Mesendoderm (in vitro differentiated cells): ENCODE results near the gene SIAH3. TPM values are rescaled to one million over a fixed set of nuclear protein-coding genes. Genes with fewer than 3 reads are reported as not detected.

Source experiments
- DNase-seq: peaks from one replicate; pipeline ENCODE4 v3.0.0; 2013
- H2AK5ac ChIP-seq: 2 replicates; pipeline ENCODE4 v1.6.1; 2013; ENCODE audit warnings: low read length, inconsistent platforms
- H2BK120ac ChIP-seq: 2 replicates; pipeline ENCODE4 v1.6.1; 2013; ENCODE audit warnings: low read depth, mild to moderate bottlenecking, low read length, moderate library complexity, mixed read lengths
- H2BK15ac ChIP-seq: replicated peaks from 2 replicates; pipeline ENCODE4 v1.6.1; 2013; ENCODE audit warnings: low read depth, mild to moderate bottlenecking, moderate library complexity
- H2BK5ac ChIP-seq: 2 replicates; pipeline ENCODE4 v1.6.1; 2013; ENCODE audit warnings: low read length, inconsistent platforms
- H3K18ac ChIP-seq: 2 replicates; pipeline ENCODE4 v1.6.1; 2013; ENCODE audit warnings: mild to moderate bottlenecking, low read length, mixed read lengths
- H3K23ac ChIP-seq: one replicate; pipeline ENCODE4 v1.6.1; 2013; ENCODE audit warnings: low read length
- H3K27ac ChIP-seq: 2 replicates; pipeline ENCODE4 v1.5.1; 2013; ENCODE audit warnings: low read depth, mild to moderate bottlenecking, inconsistent platforms, low read length, moderate library complexity
- H3K27me3 ChIP-seq: 2 replicates; pipeline ENCODE4 v1.6.1; 2013; ENCODE audit warnings: low read length, control low read depth, mild to moderate bottlenecking, inconsistent platforms; ENCODE audit not compliant: insufficient read depth, poor library complexity
- H3K36me3 ChIP-seq: 2 replicates; pipeline ENCODE4 v1.6.1; 2013; ENCODE audit warnings: low read length, inconsistent platforms; ENCODE audit not compliant: control insufficient read depth, insufficient read depth
- H3K4ac ChIP-seq: one replicate; pipeline ENCODE4 v1.6.1; 2013; ENCODE audit warnings: low read depth, mild to moderate bottlenecking, low read length, moderate library complexity
- H3K4me1 ChIP-seq: 2 replicates; pipeline ENCODE4 v1.6.1; 2013; ENCODE audit warnings: low read depth, low read length, inconsistent platforms; ENCODE audit not compliant: control insufficient read depth
- H3K4me2 ChIP-seq: 2 replicates; pipeline ENCODE4 v1.6.1; 2013; ENCODE audit warnings: low read length
- H3K4me3 ChIP-seq: 2 replicates; pipeline ENCODE4 v1.5.1; 2013; ENCODE audit warnings: mild to moderate bottlenecking, low read length
- H3K56ac ChIP-seq: one replicate; pipeline ENCODE4 v1.6.1; 2013; ENCODE audit warnings: low read length
- H3K79me1 ChIP-seq: 2 replicates; pipeline ENCODE4 v1.6.1; 2013; ENCODE audit warnings: low read length, inconsistent platforms
- H3K79me2 ChIP-seq: 2 replicates; pipeline ENCODE4 v1.6.1; 2013; ENCODE audit warnings: mild to moderate bottlenecking, low read length; ENCODE audit not compliant: control insufficient read depth, insufficient read depth
- H3K9ac ChIP-seq: 2 replicates; pipeline ENCODE4 v1.6.1; 2013; ENCODE audit warnings: low read length, inconsistent platforms
- H4K5ac ChIP-seq: one replicate; pipeline ENCODE4 v1.6.1; 2013; ENCODE audit warnings: low read length
- H4K8ac ChIP-seq: one replicate; pipeline ENCODE4 v1.6.1; 2013; ENCODE audit warnings: low read depth, mild to moderate bottlenecking, control low read depth, low read length, moderate library complexity
- WGBS: extraction: QIAGEN DNeasy Blood & Tissue Kit; methylation state at CpG from one replicate; pipeline ENCODE4 v1.1.7; 2013; ENCODE audit warnings: low lambda C conversion rate, missing lambda C conversion rate; ENCODE audit not compliant: insufficient coverage; ENCODE audit errors: extremely low coverage; 5-methylcytosine and 5-hydroxymethylcytosine counted together
- polyA plus RNA-seq, 2 experiments: library from polyadenylated mRNA; stranded (reverse); fragments of 200-250 nt; gene quantifications; one replicate each; pipeline ENCODE4 v1.2.3, GENCODE V29; 2013

Gene SIAH3, protein sequence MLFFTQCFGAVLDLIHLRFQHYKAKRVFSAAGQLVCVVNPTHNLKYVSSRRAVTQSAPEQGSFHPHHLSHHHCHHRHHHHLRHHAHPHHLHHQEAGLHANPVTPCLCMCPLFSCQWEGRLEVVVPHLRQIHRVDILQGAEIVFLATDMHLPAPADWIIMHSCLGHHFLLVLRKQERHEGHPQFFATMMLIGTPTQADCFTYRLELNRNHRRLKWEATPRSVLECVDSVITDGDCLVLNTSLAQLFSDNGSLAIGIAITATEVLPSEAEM
- polyA plus RNA-seq (2013, experiment 1 of 2), result 0.04 TPM
- 0.03 TPM for polyA plus RNA-seq (2013, experiment 2 of 2)

- no peak within 1 kb of the TSS for H3K27ac ChIP-seq
- DNase-seq, result peak; percentile 46
- H3K27me3 ChIP-seq, result peaks cover 4% of the 10 kb centered on the region
- no peak within 1 kb of the TSS for H4K5ac ChIP-seq
- H3K4me1 ChIP-seq, result no peaks in the 10 kb centered on the region
- no peak within 1 kb of the TSS for H3K4ac ChIP-seq
- WGBS, result no CpG with 5 or more reads among the region's 35 CpGs
- peak within 1 kb of the TSS; percentile 35 for H3K9ac ChIP-seq
- peak within 1 kb of the TSS; percentile 65 for H3K56ac ChIP-seq
- no peak within 1 kb of the TSS for H4K8ac ChIP-seq
- no peaks in the 10 kb centered on the region for H3K79me1 ChIP-seq
- H3K18ac ChIP-seq, result no peak within 1 kb of the TSS
- no peak within 1 kb of the TSS for H2BK5ac ChIP-seq
- no peak within 1 kb of the TSS for H2AK5ac ChIP-seq
- H3K4me2 ChIP-seq, result peak within 1 kb of the TSS; percentile 75
- no peaks in the 10 kb centered on the region for H3K79me2 ChIP-seq
- H2BK15ac ChIP-seq, result no peak within 1 kb of the TSS
- H3K23ac ChIP-seq, result no peak within 1 kb of the TSS
- no peaks in the 10 kb centered on the region for H3K36me3 ChIP-seq
- peak within 1 kb of the TSS; percentile 19 for H3K4me3 ChIP-seq
- H2BK120ac ChIP-seq, result no peak within 1 kb of the TSS
These were observed at the start of gene SIAH3 for GRCh38 chr13:45851171-45851921. SIAH3 (minus strand) TSS chr13:45851753; CDS start chr13:45851629, 124 bp downstream.

DNA sequence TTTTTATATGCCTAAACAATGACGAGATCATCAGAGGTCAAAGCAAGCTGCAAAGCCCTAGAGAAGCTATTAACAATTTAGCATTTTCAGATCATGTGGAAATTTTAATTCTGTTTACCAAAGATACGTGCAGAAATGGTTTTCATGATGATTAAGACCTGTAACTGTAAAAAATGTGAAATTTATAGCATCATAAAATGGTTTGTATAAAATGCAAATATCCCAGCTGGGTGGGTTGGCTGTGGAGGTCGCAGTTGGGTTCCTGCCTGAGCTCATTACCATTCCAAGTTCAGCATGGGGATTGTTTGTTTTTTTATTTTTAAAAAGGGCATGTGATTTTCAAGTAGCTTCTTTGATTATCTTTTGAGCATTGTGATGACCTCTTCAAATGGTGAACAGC is 47.9 kb upstream of the SIAH3 start:
- H3K4me2 ChIP-seq, result no peak overlapping the region
- no peaks in the 10 kb centered on the region for H3K79me1 ChIP-seq
- H2BK15ac ChIP-seq, result no peak overlapping the region
- no peak overlapping the region for H3K4me3 ChIP-seq
- no peak for DNase-seq
- H2BK5ac ChIP-seq, result no peak overlapping the region
- H3K4me1 ChIP-seq, result peaks cover 2% of the 10 kb centered on the region
- no peaks in the 10 kb centered on the region for H3K79me2 ChIP-seq
- no peak overlapping the region for H3K27ac ChIP-seq
- H4K5ac ChIP-seq, result no peak overlapping the region
- no peak overlapping the region for H3K23ac ChIP-seq
- H4K8ac ChIP-seq, result no peak overlapping the region
- no peak overlapping the region for H2AK5ac ChIP-seq
- no peak overlapping the region for H3K18ac ChIP-seq
- H3K9ac ChIP-seq, result no peak overlapping the region
- no peaks in the 10 kb centered on the region for H3K27me3 ChIP-seq
- no peak overlapping the region for H3K56ac ChIP-seq
- H3K36me3 ChIP-seq, result no peaks in the 10 kb centered on the region
- no peak overlapping the region for H2BK120ac ChIP-seq
- no CpG with 5 or more reads among the region's 3 CpGs for WGBS
- H3K4ac ChIP-seq, result no peak overlapping the region

- Histone ChIP-seq H3K23ac (no peak overlapping the region), H2BK15ac (no peak overlapping the region), H3K36me3 (no peaks in the 10 kb centered on the region), H2AK5ac (no peak overlapping the region), H3K27ac (no peak overlapping the region), H3K56ac (no peak overlapping the region), H4K8ac (no peak overlapping the region), H3K4ac (no peak overlapping the region), H3K4me3 (no peak overlapping the region), H3K79me1 (no peaks in the 10 kb centered on the region), H3K27me3 (no peaks in the 10 kb centered on the region), H2BK5ac (no peak overlapping the region), H2BK120ac (no peak overlapping the region), H3K79me2 (no peaks in the 10 kb centered on the region), H3K18ac (no peak overlapping the region), H3K9ac (no peak overlapping the region), H3K4me2 (no peak overlapping the region), H3K4me1 (peaks cover under 1% of the 10 kb centered on the region), H4K5ac (no peak overlapping the region)
- WGBS, result no CpG with 5 or more reads among the region's 2 CpGs
- no peak for DNase-seq
These were observed 46.0 kb upstream of the SIAH3 start for GRCh38 chr13:45897562-45897961.

DNA sequence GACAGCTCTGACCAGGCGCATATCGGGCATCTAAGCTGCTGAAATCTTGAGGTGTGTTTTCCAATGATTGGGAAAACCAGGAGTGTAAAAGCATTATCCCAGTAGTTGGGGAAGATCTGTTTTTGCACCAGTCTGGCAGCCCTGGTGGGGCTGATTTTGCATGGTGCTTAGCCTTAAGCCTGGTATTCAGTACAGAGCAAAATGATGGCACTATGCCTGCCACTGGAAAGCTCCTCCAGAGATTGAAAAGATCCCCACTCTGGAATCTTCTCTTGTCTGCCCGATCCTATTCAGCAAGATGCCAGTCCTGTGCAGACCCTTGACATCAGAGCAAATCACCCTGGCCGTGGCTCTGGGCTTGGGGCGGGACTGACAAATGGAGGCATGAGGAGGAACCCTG is 44.7 kb upstream of the SIAH3 start:
- Histone ChIP-seq H4K5ac (no peak overlapping the region), H2BK15ac (no peak overlapping the region), H4K8ac (no peak overlapping the region), H3K27me3 (no peaks in the 10 kb centered on the region), H2AK5ac (no peak overlapping the region), H2BK5ac (no peak overlapping the region), H3K18ac (no peak overlapping the region), H3K4ac (no peak overlapping the region), H3K79me2 (no peaks in the 10 kb centered on the region), H3K9ac (no peak overlapping the region), H3K36me3 (no peaks in the 10 kb centered on the region), H3K23ac (no peak overlapping the region), H2BK120ac (no peak overlapping the region), H3K56ac (no peak overlapping the region), H3K79me1 (no peaks in the 10 kb centered on the region), H3K27ac (no peak overlapping the region), H3K4me3 (no peak overlapping the region), H3K4me2 (no peak overlapping the region), H3K4me1 (peaks cover 4% of the 10 kb centered on the region)
- DNase-seq, result no peak
- WGBS, result no CpG with 5 or more reads among the region's 5 CpGs

DNA sequence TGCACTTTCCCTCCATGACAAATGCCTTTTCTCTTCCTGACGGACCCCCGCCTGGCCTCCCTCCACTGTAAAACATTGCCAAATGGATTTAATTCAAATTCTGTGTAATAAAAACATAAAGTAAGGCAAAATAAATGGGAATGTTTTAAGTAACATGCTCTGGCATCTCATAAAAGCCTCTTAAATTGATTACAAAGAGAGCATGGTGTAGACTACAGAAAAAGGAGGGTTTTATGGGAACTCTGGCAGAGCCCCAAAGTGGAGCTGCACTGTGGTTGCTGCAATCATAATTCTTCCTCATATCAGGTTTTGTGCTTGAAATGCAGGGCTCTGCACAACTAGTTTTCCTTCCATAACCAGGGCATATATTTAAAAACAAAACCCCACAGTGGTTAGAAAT is 44.3 kb upstream of the SIAH3 start:
- Histone ChIP-seq H2AK5ac (no peak overlapping the region), H3K36me3 (no peaks in the 10 kb centered on the region), H3K23ac (no peak overlapping the region), H3K4me2 (no peak overlapping the region), H3K79me2 (no peaks in the 10 kb centered on the region), H3K27me3 (no peaks in the 10 kb centered on the region), H3K4ac (no peak overlapping the region), H2BK15ac (no peak overlapping the region), H4K8ac (no peak overlapping the region), H3K56ac (no peak overlapping the region), H2BK5ac (no peak overlapping the region), H3K18ac (no peak overlapping the region), H3K27ac (no peak overlapping the region), H3K4me1 (peaks cover 4% of the 10 kb centered on the region), H3K4me3 (no peak overlapping the region), H3K79me1 (no peaks in the 10 kb centered on the region), H3K9ac (no peak overlapping the region), H4K5ac (no peak overlapping the region), H2BK120ac (no peak overlapping the region)
- no peak for DNase-seq
- no CpG with 5 or more reads among the region's 2 CpGs for WGBS
